Measurements from ENCODE around the gene PRKCH.
"Not testable (repeated sequence)": the region's sequence is repeated elsewhere in the genome, so short reads cannot be mapped to it uniquely, and the experiment has no call there.

Gene PRKCH

GRCh38 chr14:61524936-61525292 is 203.5 kb downstream of the PRKCH start:
- no peak for DNase-seq (ENCODE audit: low read depth in 1 of 2, low spot score in 1 of 2)

- peak; percentile 24 to 40 for DNase-seq (ENCODE audit: low read depth in 1 of 2, low spot score in 1 of 2)
Measured at GRCh38 chr14:61525293-61526011, 204.1 kb downstream of the PRKCH start.

- no peak for DNase-seq (ENCODE audit: low read depth in 1 of 2, low spot score in 1 of 2)
Measured at GRCh38 chr14:61526405-61527312, 205.3 kb downstream of the PRKCH start.

GRCh38 chr14:61527325-61528100 is 206.1 kb downstream of the PRKCH start:
- DNase-seq (ENCODE audit: low read depth in 1 of 2, low spot score in 1 of 2): no peak

GRCh38 chr14:61528591-61529021 is 207.2 kb downstream of the PRKCH start:
- no peak for DNase-seq (ENCODE audit: low read depth in 1 of 2, low spot score in 1 of 2)

- not testable (repeated sequence) for DNase-seq (ENCODE audit: low read depth in 1 of 2, low spot score in 1 of 2)
Measured at GRCh38 chr14:61529360-61529759, 208.0 kb downstream of the PRKCH start.

GRCh38 chr14:61530296-61530695 is 208.9 kb downstream of the PRKCH start:
- DNase-seq (ENCODE audit: low read depth in 1 of 2, low spot score in 1 of 2): no peak

GRCh38 chr14:61530896-61531295 is 209.5 kb downstream of the PRKCH start:
- DNase-seq (ENCODE audit: low read depth in 1 of 2, low spot score in 1 of 2): no peak

GRCh38 chr14:61531465-61532122 is 210.2 kb downstream of the PRKCH start:
- DNase-seq (ENCODE audit: low read depth in 1 of 2, low spot score in 1 of 2): no peak

- no peak for DNase-seq (ENCODE audit: low read depth in 1 of 2, low spot score in 1 of 2)
Measured at GRCh38 chr14:61532123-61532505, 210.7 kb downstream of the PRKCH start.

- no peak for DNase-seq (ENCODE audit: low read depth in 1 of 2, low spot score in 1 of 2)
Measured at GRCh38 chr14:61532763-61533162, 211.4 kb downstream of the PRKCH start.

GRCh38 chr14:61533513-61534255 is 212.3 kb downstream of the PRKCH start:
- no peak for DNase-seq (ENCODE audit: low read depth in 1 of 2, low spot score in 1 of 2)

GRCh38 chr14:61535032-61535431 is 213.7 kb downstream of the PRKCH start:
- DNase-seq (ENCODE audit: low read depth in 1 of 2, low spot score in 1 of 2): no peak

- DNase-seq (ENCODE audit: low read depth in 1 of 2, low spot score in 1 of 2): no peak
Measured at GRCh38 chr14:61535458-61535857, 214.1 kb downstream of the PRKCH start.

- no peak for DNase-seq (ENCODE audit: low read depth in 1 of 2, low spot score in 1 of 2)
Measured at GRCh38 chr14:61536661-61537562, 215.5 kb downstream of the PRKCH start.

- no peak for DNase-seq (ENCODE audit: low read depth in 1 of 2, low spot score in 1 of 2)
Measured at GRCh38 chr14:61537563-61538463, 216.4 kb downstream of the PRKCH start.

- DNase-seq (ENCODE audit: low read depth in 1 of 2, low spot score in 1 of 2): no peak
Measured at GRCh38 chr14:61538464-61539022, 217.2 kb downstream of the PRKCH start.

- no peak for DNase-seq (ENCODE audit: low read depth in 1 of 2, low spot score in 1 of 2)
Measured at GRCh38 chr14:61539631-61540030, 218.3 kb downstream of the PRKCH start.

All from stimulated activated CD4-positive, alpha-beta T cell treated with anti-CD3 and anti-CD28 coated beads, Interleukin-15, amount 100 ng/mL, for 1 hour (primary cell).